Skin epidermis (tissue), 12 donors: ENCODE data around the gene CREM.
"Not testable (repeated sequence)": the region's sequence is repeated elsewhere in the genome, so short reads cannot be mapped to it uniquely, and the experiment has no call there.

ENCODE experiments used
- H3K27ac ChIP-seq, 21 experiments: fragments of 200-600 bp; sonication (generic) in 11 of 21; one replicate each; pipeline ENCODE4 v1.5.0; 2020; ENCODE audit warnings: mild to moderate bottlenecking in 3 of 21, inconsistent platforms in 2 of 21, moderate library complexity in 2 of 21
- H3K4me3 ChIP-seq, 7 experiments: fragments of 200-600 bp; sonication (generic) in 2 of 7; one replicate each; pipeline ENCODE4 v1.5.0; 2020; ENCODE audit warnings: inconsistent platforms in 2 of 7, mild to moderate bottlenecking in 2 of 7, moderate library complexity in 1 of 7

Gene CREM

DNA sequence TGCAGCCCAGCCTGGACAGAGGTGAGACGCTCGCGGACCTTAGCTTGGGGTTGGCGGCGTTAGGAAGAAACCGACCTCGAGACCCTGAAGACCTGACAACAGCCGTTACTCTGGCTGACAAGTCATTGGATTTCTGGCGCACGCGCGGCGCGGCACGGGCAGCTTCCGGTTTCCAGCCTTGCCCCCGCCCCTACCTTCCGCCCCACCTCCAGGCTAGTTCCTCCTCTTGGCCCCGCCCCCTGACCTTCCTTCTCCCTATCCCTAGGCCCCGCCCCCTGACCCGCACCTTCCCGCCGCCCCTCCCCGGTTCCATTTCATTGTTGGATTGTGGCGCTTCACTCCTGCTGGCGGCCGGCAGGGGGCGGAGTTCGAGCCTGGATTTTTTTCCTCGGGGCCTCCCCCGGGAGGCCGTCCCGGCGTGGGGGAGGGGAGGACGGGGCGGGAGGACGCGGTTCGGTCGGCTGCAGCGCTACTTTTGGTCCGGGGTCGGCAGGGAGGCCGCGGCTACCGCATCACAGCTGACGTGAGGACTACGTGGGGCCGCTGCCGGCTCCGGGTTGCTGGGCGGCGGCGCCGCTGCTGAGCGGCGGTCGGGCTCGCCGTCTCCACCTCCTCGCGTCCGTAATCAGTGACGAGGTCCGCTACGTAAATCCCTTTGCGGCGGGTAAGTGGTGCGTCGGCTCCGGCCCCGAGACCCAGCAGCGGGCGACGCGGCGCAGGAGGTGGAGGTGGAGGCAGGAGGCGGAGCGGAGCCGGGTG lies at the start of gene CREM:
Gene CREM (plus strand): TSS at position 317 of the 759 bp plus-strand sequence. CDS start 10,990 bp downstream, outside the sequence.
- H3K27ac ChIP-seq = peak within 1 kb of the TSS; percentile 88 to 100 (median 98)

DNA sequence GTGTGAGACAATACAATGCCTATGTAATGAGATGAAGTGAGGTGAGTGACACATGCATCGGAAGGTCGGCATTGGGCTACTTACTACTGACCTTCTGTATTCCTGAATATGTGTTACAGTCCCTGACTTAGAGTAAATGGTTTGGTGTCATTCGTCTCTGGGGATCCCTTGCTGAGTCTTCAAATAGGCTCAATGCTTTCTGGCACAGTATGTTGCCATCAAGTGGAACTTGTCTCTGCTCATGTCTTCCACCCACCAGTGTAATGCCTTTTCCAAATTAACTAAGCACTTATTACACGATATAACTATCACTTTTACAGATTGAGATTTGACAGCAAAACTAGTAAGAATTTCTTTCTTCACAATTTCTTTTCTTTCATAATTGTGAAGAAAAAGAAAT lies 47.4 kb upstream of the CREM start:
- Histone ChIP-seq H3K27ac (no peak overlapping the region), H3K4me3 (no peak overlapping the region)

More for the DNA sequence above, at the start of gene CREM:
- peak within 1 kb of the TSS; percentile 54 to 82 (median 68) for H3K4me3 ChIP-seq

DNA sequence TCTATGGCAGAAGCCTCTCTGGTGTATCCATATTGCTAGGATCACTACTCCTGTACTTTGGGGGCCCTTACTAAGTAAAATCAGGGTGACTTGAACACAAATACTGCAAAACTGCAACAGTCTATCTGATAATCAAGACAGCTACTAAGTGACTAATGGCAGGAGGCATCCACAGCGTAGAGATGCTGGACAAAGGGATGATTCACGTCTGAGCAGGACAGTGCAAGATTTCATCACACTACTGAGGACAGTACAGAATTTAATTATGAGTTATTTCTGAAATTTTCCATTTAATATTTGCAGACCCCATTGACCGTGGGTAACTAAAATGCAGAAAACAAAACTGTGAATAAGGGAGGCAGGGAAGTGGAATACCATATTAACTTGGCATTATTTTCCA lies 46.9 kb upstream of the CREM start:
- no peak overlapping the region for H3K4me3 ChIP-seq
- no peak overlapping the region for H3K27ac ChIP-seq

DNA sequence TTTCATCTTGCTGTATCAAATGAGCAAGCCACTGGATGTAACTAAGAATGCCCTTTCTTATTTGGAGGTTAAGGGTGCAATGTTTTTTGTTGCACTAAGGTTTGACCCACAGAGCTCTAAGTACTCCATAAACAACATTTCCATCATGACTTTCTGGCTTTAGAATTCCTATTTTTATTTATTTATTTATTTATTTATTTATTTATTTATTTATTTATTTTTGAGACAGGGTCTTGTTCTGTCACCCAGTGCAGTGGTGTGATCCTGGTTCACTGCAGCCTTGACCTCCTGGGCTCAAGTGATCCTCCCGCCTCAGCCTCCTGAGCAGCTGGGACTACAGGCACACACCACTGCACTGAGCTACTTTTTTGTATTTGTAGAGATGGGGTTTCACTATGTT lies 46.4 kb upstream of the CREM start:
- not testable (repeated sequence) for H3K4me3 ChIP-seq, H3K27ac ChIP-seq

DNA sequence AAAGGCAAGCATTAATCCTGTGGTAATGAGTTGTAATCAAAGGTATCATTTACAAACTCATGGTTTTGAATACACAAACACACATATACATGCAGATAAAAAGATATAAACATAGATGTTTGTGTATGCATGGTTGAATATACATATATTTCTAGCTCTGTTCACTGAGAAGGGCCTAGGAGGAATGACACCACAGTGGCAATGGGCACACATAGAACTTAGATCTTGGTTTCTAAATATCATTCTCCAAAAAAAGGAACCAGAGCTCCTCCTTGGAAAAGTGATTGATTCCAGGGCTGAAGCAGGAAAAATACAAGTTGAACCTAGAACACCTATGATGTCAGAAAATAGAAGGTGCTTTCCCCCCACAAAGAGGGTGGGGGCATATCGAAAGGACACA lies 43.4 kb upstream of the CREM start:
- Histone ChIP-seq H3K4me3 (no peak overlapping the region), H3K27ac (no peak overlapping the region)

GRCh38 chr10:35089611-35090161 lies 37.0 kb upstream of the CREM start:
- Histone ChIP-seq H3K4me3 (peak overlapping the region; percentile 71 to 99 (median 95)), H3K27ac (peak overlapping the region; percentile 87 to 100 (median 99))

DNA sequence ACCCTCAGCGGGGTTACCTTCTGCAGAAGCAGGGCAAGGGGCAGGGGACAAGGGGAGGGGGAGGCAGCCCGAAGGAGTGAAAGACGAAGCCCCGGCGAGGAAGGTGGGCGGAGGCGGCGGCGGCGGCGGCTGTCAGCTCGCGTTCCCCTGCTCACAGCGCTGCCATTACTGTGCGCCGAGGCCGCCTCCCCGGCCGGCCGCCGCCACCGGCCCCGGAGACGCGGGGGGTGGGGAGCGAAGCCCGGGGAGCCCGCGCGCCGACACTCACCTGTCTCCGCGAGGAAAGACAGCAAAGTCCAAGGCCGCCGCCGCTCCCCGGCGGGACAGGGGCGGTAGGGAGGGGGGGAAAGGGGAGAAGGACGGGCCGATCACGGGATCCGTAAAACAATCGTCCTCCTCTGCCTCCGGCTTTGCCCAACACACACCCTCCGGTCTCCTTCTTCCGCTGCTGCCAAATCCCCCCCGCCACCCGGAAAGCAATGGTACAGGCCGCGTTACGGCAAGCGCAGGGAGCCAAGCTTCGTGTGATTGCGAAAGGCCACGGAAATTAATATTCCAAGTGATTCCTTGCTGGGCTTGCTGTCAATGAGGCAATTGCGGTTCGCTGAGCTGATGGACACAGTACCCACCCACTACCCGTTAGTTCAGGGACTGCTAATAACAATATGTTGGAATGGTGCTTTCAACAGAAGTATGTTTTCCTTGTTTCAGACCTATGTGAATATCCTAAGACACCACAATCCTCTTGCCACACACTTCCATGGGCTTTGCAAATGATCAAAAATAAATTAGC lies 36.3 kb upstream of the CREM start, which contains the start of gene CUL2:
Gene CUL2 (minus strand): TSS at position 180 of the 793 bp plus-strand sequence. CDS start 19,024 bp downstream, outside the sequence.
- peak within 1 kb of the TSS; percentile 87 to 100 (median 99) for H3K27ac ChIP-seq
- H3K4me3 ChIP-seq = peak within 1 kb of the TSS; percentile 71 to 99 (median 95)

DNA sequence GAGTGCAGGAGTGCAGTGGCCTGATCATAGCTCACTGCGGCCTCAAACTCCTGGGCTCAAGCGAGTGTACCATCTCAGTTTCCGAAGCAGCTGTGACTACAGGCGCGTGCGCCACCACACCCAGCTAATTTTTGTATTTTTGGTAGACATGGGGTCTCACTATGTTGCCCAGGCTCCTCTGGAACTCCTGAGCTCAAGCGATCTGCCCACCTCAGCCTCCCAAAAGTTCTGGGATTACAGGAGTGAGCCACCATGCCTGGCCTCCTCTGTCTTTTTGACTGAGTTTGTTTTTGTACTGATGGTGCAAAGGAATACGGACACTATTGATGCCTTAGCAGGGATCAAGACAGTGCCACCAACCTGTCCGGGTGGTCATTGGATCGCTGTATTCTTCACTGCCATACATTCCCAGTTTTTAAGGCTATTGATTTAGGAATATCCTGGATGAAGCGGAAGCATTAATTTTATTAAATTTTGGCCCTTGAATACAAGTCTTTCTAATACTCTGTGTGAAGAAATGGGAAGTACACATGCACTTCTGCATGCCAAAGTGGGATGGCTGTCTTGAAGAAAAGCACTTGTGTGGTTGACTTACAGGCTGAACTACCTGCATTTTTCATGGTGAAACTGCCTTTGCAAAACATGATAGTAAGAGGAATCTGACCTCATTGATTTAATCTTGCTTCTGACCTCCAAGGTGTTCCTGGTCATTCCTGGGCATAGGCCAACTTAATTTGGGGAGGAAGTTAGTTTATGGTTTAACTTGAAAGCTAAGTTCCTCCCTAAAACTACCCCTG lies 34.5 kb upstream of the CREM start:
- no peak overlapping the region for H3K4me3 ChIP-seq
- no peak overlapping the region for H3K27ac ChIP-seq

DNA sequence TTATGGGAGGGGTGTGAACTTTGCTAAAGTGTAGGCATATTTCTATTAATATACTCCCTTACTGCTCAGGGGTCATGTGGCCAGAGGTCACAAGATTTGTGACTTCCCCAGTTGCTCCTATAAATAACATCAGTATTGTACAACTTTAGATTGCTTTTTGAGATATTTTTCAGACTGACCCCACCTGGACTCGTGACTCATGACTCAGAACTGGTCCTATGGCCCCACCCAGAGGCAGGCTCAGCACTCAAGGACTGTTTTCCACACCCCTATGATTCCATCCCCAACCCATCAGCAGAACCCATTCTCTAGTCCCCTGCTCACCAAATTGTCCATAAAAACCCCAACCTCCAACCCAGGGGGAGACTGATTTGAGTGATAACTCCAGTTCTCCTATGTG lies 33.8 kb upstream of the CREM start:
- H3K27ac ChIP-seq = no peak overlapping the region

GRCh38 chr10:35096312-35096711 lies 30.3 kb upstream of the CREM start:
- Histone ChIP-seq H3K27ac (no peak overlapping the region), H3K4me3 (no peak overlapping the region)

More for the DNA sequence above, 33.8 kb upstream of the CREM start:
- no peak overlapping the region for H3K4me3 ChIP-seq

- no peak overlapping the region for H3K27ac ChIP-seq
- no peak overlapping the region for H3K4me3 ChIP-seq
Measured at GRCh38 chr10:35097510-35097909, 29.1 kb upstream of the CREM start.

- Histone ChIP-seq H3K27ac (no peak overlapping the region), H3K4me3 (no peak overlapping the region)
Measured at GRCh38 chr10:35103882-35104281, 22.8 kb upstream of the CREM start.

DNA sequence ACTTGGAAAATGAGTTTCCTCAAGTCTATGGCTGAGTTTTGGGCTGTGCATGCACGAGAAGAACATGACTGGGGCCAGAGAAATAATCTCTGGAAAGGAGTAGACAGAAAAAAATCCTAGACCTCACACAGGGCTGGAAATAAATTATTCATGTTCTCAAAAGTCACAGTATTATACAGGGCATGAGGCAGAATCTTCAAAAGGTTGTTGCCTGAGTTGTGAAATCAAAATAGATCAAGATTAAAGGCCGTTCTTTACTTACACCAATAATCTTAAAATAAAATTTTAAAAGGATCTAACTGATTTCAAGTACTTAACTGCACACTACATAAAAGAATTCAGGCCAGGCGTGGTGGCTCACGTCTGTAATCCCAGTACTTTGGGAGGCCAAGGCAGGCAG lies 14.1 kb upstream of the CREM start:
- no peak overlapping the region for H3K27ac ChIP-seq
- no peak overlapping the region for H3K4me3 ChIP-seq

DNA sequence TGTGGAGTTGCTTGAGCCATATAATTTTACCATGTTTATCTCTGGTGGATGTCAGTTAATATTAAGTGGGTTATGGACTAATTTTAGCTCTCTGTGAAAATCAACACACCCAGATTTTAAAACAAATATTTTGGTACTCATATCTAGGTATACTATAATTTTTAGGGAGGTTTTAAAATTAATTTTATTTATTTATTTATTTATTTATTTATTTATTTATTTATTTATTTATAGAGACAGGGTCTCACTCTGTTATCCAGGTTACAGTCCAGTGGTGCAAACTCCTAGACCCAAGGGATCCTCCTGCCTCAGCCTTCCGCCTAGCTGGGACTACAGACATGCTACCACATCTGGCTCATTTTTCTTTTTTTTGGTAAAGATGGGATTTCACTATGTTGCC lies 7.3 kb upstream of the CREM start:
- Histone ChIP-seq H3K4me3 (no peak overlapping the region), H3K27ac (no peak overlapping the region)

DNA sequence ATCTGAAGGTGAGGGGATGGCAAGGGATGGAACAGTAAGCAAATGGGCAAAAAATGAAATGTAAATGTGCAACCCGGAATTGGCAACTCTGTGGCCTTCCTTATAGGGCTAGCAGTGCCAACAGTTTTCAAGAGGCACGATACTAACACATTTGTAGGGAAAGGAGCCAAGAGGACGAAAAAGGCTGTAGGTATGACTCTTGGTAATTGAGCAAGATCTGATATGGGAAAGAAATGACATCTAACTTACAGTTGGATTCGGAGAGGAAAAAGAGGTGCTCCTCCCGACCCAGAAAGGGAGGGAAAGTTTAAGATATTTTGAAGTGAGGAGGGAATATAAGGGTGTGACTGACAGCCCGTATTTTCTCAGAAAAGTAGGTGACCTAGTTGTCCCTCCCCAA lies 2.1 kb upstream of the CREM start:
- H3K27ac ChIP-seq = peak overlapping the region in 6 of 21 experiments; percentile 11 to 67 (median 17)
- H3K4me3 ChIP-seq = no peak overlapping the region

DNA sequence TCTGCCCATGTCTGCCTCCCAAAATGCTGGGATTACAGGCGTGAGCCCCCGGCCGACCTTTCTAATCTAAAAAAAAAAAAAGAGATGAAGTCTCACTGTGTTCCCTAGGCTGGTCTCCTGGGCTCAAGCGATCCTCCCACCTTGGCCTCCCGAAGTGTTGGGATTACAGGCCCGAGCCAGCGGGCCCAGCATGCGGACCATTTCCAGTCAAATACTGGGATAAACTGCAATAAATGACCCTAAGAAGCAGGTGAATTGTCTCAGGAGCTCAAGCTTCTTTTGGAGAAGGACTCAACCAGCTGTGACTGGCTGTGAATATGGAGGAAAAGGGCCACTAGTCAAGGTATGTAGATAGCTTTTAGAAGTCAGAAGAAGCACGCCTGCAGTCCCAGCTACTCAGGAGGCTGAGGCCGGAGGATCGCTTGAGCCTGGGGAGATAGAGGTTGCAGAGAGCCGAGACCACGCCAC lies 550 bp upstream of the CREM start:
- Histone ChIP-seq H3K4me3 (peak overlapping the region; percentile 54 to 82 (median 68)), H3K27ac (peak overlapping the region; percentile 1 to 100 (median 98))

DNA sequence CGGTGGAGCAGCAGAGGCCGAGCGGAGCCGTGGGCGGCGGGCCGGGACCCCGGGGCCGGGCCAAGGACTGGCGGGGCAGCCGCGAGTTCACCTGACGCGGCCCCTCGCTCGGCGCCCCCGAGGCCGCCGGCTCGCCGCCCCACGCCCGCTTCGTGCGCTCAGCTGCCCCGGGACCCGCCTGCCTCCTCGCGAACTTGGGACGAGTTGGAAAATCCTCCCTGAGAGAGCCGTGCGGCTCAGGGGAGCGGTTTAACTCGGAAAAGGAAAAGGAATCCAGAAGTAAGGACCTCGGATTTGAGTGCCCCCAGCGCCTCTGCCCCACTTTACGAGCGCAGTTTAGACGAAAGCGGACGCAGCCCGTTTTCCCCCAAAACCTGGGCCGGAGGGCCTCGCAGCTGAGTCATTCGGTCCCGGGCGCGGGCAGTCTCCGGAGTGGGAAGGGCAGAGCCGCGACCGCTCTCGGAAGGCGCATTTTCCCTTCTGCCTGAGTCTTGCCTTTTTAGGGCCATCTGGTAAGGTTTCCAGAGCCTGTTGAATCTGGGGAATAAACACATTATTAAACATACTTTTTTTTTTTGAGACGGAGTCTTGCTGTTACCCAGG lies 744 bp downstream of the CREM start:
- H3K4me3 ChIP-seq = peak overlapping the region; percentile 54 to 82 (median 68)
- peak overlapping the region; percentile 88 to 100 (median 98) for H3K27ac ChIP-seq

DNA sequence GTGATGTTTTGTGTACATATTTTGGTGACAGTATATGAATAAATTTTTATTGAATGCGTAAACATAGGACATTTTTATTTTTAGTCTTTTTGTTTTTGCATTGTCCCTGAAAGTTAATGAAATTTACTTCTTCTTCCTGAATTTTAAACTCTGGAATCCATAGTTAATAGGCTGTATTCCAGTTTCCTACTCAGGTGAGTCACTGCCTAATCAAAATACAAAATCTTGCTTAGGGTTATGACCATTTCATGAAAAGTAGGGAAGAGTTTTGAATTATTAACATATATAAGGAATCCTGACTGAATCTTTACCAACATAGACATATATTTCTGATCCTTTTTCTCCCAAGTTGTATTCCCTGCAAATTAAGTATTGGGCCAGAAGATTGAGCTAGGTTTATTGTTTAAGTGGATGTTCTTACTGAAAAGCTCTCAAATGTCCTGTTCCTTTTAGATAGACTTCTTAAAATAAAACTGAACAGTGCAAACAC lies 2.6 kb downstream of the CREM start:
- H3K4me3 ChIP-seq = no peak overlapping the region
- peak overlapping the region in 2 of 21 experiments; percentile 11 to 14 for H3K27ac ChIP-seq

- H3K4me3 ChIP-seq = no peak overlapping the region
- peak overlapping the region in 2 of 21 experiments; percentile 36 to 43 for H3K27ac ChIP-seq
Measured at GRCh38 chr10:35130663-35131062, 4.0 kb downstream of the CREM start.
